HFF-Myc (cell line): ENCODE results near the gene KCP.
A peak's percentile ranks its signal among the peaks of the same experiment; 100 is the strongest.

Source experiments
- DNase-seq: peaks from one replicate; pipeline ENCODE4 v3.0.0-alpha.2; 2011; ENCODE audit warnings: low read depth; ENCODE audit errors: extremely low read depth
- H3K4me3 ChIP-seq: replicated peaks from 2 replicates; pipeline ENCODE4 v1.5.1; 2011; ENCODE audit warnings: low read depth, mild to moderate bottlenecking, control low read depth, low read length
- TF ChIP-seq, protein P1 (sequence below): IDR thresholded peaks from 2 replicates; pipeline ENCODE4 v1.5.1; 2012; ENCODE audit warnings: mild to moderate bottlenecking, low read depth, low read length, control low read depth; ENCODE audit errors: missing control alignments

The KCP gene

DNA sequence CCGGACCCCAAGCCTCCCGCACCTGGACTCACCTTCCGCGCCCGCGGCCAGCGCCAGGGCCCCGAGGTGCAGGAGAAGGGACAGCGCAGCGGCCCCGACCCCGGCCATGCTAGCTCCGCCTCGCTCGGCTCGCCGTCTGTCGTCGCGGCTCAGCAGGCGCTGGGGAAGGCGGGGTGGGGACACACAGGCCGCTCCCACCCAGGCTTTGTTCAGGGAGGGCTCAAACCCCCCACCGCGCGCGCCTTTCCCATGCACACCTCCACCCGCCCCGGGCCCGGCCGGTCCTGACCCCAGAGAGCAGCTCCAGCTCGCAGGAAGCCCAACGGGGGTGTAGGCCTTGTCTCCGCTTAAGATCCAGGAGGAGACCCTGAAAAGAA is at the start of gene KCP:
TSS of gene KCP (minus strand) at position 141 of the 377 bp plus-strand sequence. CDS start at position 108, 33 bp downstream.
- DNase-seq: no peak
- TF ChIP-seq, protein P1, sequence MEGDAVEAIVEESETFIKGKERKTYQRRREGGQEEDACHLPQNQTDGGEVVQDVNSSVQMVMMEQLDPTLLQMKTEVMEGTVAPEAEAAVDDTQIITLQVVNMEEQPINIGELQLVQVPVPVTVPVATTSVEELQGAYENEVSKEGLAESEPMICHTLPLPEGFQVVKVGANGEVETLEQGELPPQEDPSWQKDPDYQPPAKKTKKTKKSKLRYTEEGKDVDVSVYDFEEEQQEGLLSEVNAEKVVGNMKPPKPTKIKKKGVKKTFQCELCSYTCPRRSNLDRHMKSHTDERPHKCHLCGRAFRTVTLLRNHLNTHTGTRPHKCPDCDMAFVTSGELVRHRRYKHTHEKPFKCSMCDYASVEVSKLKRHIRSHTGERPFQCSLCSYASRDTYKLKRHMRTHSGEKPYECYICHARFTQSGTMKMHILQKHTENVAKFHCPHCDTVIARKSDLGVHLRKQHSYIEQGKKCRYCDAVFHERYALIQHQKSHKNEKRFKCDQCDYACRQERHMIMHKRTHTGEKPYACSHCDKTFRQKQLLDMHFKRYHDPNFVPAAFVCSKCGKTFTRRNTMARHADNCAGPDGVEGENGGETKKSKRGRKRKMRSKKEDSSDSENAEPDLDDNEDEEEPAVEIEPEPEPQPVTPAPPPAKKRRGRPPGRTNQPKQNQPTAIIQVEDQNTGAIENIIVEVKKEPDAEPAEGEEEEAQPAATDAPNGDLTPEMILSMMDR: no peak
- H3K4me3 ChIP-seq: peak within 1 kb of the TSS; percentile 32

DNA sequence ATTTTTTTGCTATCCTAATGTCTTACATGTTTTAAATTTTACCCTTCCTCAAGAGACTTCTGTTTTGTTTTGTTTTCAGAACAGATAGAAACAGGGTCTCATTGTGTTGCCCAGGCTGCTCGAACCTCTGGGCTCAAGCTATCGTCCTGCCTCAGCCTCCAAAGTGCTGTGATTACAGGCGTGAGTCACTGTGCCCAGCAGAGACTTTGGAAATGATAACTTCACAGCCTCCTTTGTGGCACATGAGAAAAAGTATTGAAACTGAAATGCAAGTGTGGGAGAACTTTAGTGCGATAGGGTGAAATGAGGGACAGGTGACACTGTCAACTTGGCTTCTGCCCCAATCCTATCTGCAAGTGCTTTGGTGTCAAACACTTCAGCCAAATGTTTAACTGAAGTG is 48.8 kb upstream of the KCP start:
- no peak overlapping the region for H3K4me3 ChIP-seq
- no peak for DNase-seq
- TF ChIP-seq, protein P1: no peak

DNA sequence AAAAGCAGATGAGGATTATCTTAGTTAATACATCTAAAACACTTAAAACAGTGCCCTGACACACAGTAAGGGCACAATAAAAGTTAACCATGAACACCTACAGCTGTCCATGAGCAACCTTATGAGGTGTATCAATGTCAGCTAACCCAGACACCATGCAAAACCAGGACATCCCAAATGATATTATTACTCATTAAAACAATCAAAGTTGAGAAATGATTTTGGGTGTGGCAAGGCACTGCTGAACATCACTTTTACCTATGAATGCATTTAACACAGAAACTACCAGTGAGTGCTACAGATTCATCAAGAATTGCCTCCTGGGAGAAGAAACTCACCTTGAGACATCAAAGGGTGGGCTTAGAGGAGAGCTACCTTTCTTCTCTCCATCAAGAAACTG is 45.5 kb upstream of the KCP start:
- DNase-seq: no peak
- no peak overlapping the region for H3K4me3 ChIP-seq
- TF ChIP-seq, protein P1: no peak

DNA sequence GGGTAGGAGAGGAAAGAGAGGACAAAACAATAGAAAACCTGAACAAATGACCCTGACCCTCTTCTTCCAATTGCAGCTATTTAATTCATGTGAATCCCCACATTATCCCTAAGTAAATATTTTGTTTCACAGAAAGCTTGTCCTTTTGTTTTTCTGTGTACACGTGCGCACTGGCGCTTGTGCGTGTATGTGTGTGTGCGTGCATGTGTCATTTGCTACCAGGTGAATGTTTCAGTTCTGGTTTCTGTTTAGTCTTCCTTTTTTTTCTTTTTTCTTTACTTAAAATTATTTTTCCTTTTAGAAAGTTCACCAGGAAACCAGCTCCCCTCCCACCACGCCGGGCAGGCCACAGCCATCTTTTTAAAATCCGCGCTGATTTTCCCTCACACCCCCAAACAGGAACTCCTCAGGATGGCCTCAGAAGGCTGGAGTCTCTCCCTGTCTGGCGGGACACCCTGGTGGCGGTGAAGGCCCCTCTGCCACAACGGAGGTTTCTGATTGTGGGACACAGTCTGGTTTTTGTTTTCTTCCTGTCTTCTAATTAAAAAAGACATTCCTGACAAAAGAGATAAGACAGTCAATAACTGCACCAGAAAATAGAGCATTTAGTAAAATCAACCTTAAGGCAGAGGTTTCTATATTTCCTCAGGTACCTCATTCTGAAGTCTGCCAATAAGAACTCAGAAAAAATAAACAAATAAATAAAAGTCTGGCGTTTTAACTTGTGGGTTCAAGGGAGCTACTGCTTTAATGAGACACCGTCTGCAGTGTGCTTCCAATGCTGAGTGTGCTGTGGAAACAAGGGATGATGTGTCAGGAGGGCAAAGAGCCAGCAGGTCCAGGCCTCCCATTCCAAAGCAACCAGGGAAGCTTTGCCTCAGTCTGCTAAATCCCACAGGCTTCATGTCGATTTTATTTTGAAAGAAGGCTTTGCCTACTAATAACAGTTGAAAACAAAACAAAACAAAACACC is 44.6 kb upstream of the KCP start:
- H3K4me3 ChIP-seq: no peak overlapping the region
- TF ChIP-seq, protein P1: no peak
- DNase-seq: no peak

DNA sequence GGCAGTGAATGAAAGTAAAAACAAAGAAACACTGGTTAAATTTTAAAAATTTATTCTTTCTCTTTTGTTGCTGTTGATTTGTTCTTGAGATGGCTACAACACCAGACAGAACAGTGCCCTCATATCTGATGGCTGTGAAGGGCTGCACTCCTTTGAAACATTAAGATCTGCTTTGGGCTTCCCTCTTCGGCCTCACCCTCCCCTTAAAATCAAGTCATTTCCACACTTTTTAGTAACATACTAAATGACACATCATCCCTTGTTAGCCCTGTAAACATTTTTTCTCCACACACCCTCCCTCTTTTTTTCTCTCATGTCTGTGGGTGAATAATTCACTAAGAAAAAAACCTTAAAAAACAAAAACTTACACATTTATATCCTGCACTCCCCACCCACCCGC is 43.6 kb upstream of the KCP start:
- TF ChIP-seq, protein P1: no peak
- H3K4me3 ChIP-seq: no peak overlapping the region
- no peak for DNase-seq

DNA sequence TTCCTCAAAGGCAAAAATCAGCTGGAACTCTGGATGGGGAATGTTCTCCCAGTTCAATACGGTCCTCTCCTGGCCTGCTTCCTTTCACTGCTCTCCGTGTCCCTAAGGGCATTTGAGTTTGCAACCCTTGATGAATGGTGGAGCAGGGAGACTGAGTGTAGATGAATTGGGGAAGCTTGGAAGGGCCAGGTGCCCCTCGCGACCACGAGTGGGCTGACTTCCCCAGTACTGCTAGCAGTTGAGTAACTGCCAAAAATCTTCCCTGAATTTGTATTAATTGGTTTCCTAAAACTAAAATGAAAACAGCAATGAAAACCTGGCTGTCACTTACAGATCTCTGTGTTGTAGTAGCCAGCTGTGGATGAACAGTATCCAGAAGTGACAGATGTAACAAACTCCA is 40.8 kb upstream of the KCP start:
- no peak for DNase-seq
- TF ChIP-seq, protein P1: no peak

More for the DNA sequence above, 40.8 kb upstream of the KCP start:
- no peak overlapping the region for H3K4me3 ChIP-seq
